Smooth muscle cell of the coronary artery (primary cell): ENCODE measurements around the gene ZNF716. TPM values are rescaled to one million over a fixed set of nuclear protein-coding genes. Genes with fewer than 3 reads are reported as not detected.

Source experiments
- total RNA-seq: library from RNA; depleted of rRNA; stranded (reverse); fragments of >200 nt; gene quantifications from 2 replicates; pipeline ENCODE4 v1.2.3, GENCODE V29; 2014; ENCODE audit warnings: low replicate concordance

ZNF716 gene
- total RNA-seq, result not detected in 2 replicates

DNA sequence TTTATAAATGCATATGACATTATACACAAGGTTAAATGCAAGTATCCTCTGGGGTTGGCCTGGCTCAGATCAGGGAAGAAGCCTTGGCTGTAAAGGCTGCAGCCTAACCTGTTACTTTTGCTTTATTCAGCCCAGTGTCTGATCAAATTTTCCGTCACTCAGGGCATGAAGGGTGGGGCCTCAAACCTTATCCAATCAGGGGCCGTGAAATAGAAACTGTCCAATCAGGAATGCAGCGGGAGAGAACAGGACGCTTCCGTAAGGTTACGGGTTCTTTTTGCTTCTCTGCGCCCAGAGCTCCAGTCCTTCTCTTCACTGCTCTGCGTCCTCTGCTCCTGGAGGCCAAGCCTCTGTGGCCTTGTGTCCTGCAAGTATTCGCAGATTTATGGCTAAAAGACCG lies at the start of gene ZNF716:
Gene ZNF716, plus strand, starts transcription at position 274 of the 400 bp plus-strand sequence. Its CDS starts 112 bp downstream, at position 386.

